ENCODE results near the gene TNNI2. TPM values are rescaled to one million over a fixed set of nuclear protein-coding genes. Genes with fewer than 3 reads are reported as not detected.

TNNI2 gene
- total RNA-seq, 2 experiments from 2014 or later = 1.0 TPM; not detected in 1

Small RNAs within 50 kb of the gene (microRNA-seq; reads per million reads assigned to microRNA genes)
- gene MIR4298 (not detected), gene MIR7847 (not detected)

Other genes starting within 250 kb of the TNNI2 start
- gene KRTAP5-2, start 240.7 kb upstream of the TNNI2 start, total RNA-seq = not detected
- not detected for gene KRTAP5-3, start 230.5 kb upstream of the TNNI2 start, total RNA-seq
- gene KRTAP5-4, start 216.8 kb upstream of the TNNI2 start, total RNA-seq = not detected
- gene KRTAP5-5, start 209.2 kb upstream of the TNNI2 start, total RNA-seq = not detected
- not detected for gene KRTAP5-6, start 141.8 kb upstream of the TNNI2 start, total RNA-seq
- 1 to 10 TPM in 1 of 2 experiments, under 1 TPM in 1; 0.96 to 1.3 TPM for gene IFITM10, start 88.4 kb upstream of the TNNI2 start, total RNA-seq
- 100 to 1,000 TPM; 133 to 165 TPM for gene CTSD, start 75.1 kb upstream of the TNNI2 start, total RNA-seq
- gene SYT8, start 4.0 kb upstream of the TNNI2 start, total RNA-seq = not detected
- gene LSP1, start 14.1 kb downstream of the TNNI2 start, total RNA-seq = 100 to 1,000 TPM; 574 to 702 TPM
- gene PRR33, start 52.9 kb downstream of the TNNI2 start, total RNA-seq = not detected
- gene TNNT3, start 80.7 kb downstream of the TNNI2 start, total RNA-seq = 1 to 10 TPM; 1.1 to 7.6 TPM
- gene MRPL23, start 108.4 kb downstream of the TNNI2 start, total RNA-seq = 100 to 1,000 TPM; 109 to 114 TPM
- gene H19, start 158.9 kb downstream of the TNNI2 start, total RNA-seq = not detected